ENCODE measurements around the gene PREB. TPM values are rescaled to one million over a fixed set of nuclear protein-coding genes. Genes with fewer than 3 reads are reported as not detected.

The PREB gene
- total and polyA plus RNA-seq, 12 donors, result 41.6 to 73.7 (median 48.8) TPM

- H3K27ac ChIP-seq, result peak overlapping the region in 6 of 10 donors; percentile 15 to 68 (median 57)
- H3K4me3 ChIP-seq, result no peak overlapping the region
- DNase-seq (no peak), ATAC-seq (no peak)
- no peaks in the 10 kb centered on the region for H3K9me3 ChIP-seq
- TF ChIP-seq CTCF (IDR thresholded peaks at IDR 0.05), result no peak
- H3K4me1 ChIP-seq, result peaks cover 0 to 14% (median 12%) of the 10 kb centered on the region in 9 donors
- 74 to 79% methylated on average over 3 of the region's 3 CpGs for WGBS, 2 donors
- intact Hi-C loops (cut with DNase I), result loop anchor here in 8 of 10 donors (5.0 to 10.0 kb wide), 7 partner anchors 35 to 208 kb away; partner anchors contain the start of genes TRIM54 (in 3 of the 8), UCN (in 2 of the 8) and PREB (in 1 of the 8)
- no peaks in the 10 kb centered on the region for H3K27me3 ChIP-seq
- peaks cover 0 to 5% (median 0%) of the 10 kb centered on the region in 9 donors for H3K36me3 ChIP-seq
Observed at GRCh38 chr2:27096748-27097297, 37.6 kb downstream of the PREB start.

- H3K27ac ChIP-seq, result peak overlapping the region in 6 of 10 donors; percentile 37 to 68 (median 57)
- ATAC-seq (peak; percentile 76 to 87 (median 84)), DNase-seq (peak; percentile 52 to 64)
- WGBS, 2 donors, result 25 to 29% methylated on average over 18 of the region's 18 CpGs
- H3K9me3 ChIP-seq, result no peaks in the 10 kb centered on the region
- no peaks in the 10 kb centered on the region for H3K27me3 ChIP-seq
- TF ChIP-seq CTCF (IDR thresholded peaks at IDR 0.05), result no peak
- intact Hi-C loops (cut with DNase I), result loop anchor here in 8 of 10 donors (5.0 to 10.0 kb wide), 7 partner anchors 36 to 209 kb away; partner anchors contain the start of genes TRIM54 (in 3 of the 8), UCN (in 2 of the 8) and PREB (in 1 of the 8)
- H3K4me3 ChIP-seq, result peak overlapping the region in 9 of 10 donors; percentile 12 to 48 (median 42)
- peaks cover 0 to 14% (median 12%) of the 10 kb centered on the region in 9 donors for H3K4me1 ChIP-seq
- peaks cover 0 to 5% (median 0%) of the 10 kb centered on the region in 9 donors for H3K36me3 ChIP-seq
Observed at GRCh38 chr2:27095745-27096651, 38.4 kb downstream of the PREB start.

- Histone ChIP-seq H3K27ac (no peak overlapping the region), H3K9me3 (no peaks in the 10 kb centered on the region), H3K27me3 (no peaks in the 10 kb centered on the region), H3K4me3 (no peak overlapping the region), H3K36me3 (peaks cover 0 to 5% (median 0%) of the 10 kb centered on the region in 9 donors), H3K4me1 (peaks cover 0 to 14% (median 12%) of the 10 kb centered on the region in 9 donors)
- no peak for TF ChIP-seq CTCF (IDR thresholded peaks at IDR 0.05)
- peak in 1 of 8 donors; percentile 2 for ATAC-seq
- intact Hi-C loops (cut with DNase I), result loop anchor here in 8 of 10 donors (5.0 to 10.0 kb wide), 7 partner anchors 37 to 209 kb away; partner anchors contain the start of genes TRIM54 (in 3 of the 8), UCN (in 2 of the 8) and PREB (in 1 of the 8)
- no peak for DNase-seq
- WGBS, 2 donors, result 91 to 99% methylated on average over 2 of the region's 2 CpGs
Observed at GRCh38 chr2:27095427-27095744, 39.0 kb downstream of the PREB start.

- DNase-seq (no peak), ATAC-seq (no peak)
- H3K4me3 ChIP-seq, result no peak overlapping the region
- WGBS, 2 donors, result 93 to 94% methylated on average over 24 of the region's 24 CpGs
- H3K4me1 ChIP-seq, result peaks cover 0 to 14% (median 12%) of the 10 kb centered on the region in 9 donors
- no peak for TF ChIP-seq CTCF (IDR thresholded peaks at IDR 0.05)
- H3K27me3 ChIP-seq, result no peaks in the 10 kb centered on the region
- H3K36me3 ChIP-seq, result peaks cover 0 to 2% (median 0%) of the 10 kb centered on the region in 9 donors
- no peak overlapping the region for H3K27ac ChIP-seq
- H3K9me3 ChIP-seq, result no peaks in the 10 kb centered on the region
- intact Hi-C loops (cut with DNase I), result loop anchor here in 2 of 10 donors (10.0 kb wide), 1 partner anchor 210 kb away; the partner anchor contains the start of gene UCN (in 2 of the 2)
Observed at GRCh38 chr2:27094353-27094984, 40.0 kb downstream of the PREB start.
